HG03039 (cell line): Measurements from ENCODE around the gene AGBL4.

ENCODE experiments used
- ATAC-seq: cut with Tn5 transposase; IDR thresholded peaks from one replicate; pipeline ENCODE4 v1.9.1; 2021; ENCODE audit warnings: mild to moderate bottlenecking, moderate library complexity; ENCODE audit not compliant: unreplicated experiment

AGBL4 gene

DNA sequence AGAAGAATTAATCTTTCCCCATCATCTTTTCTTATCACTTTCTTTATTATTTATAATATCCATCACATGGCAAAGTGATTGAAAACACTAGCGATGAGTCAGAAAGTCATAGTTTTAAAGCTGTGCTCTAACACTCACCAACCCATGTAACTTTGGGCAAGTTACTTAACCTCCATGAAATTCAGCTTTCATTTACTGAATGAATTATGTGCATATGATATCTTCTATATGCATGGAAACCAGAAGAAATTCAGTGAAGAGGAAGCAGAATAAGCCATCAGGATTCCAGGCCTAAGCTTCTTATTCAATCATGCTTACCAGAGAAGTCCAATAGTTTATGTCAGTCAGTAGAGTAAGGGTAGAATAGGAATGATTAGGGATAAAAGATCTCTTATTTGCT, 300.1 kb downstream of the AGBL4 start:
- no peak for ATAC-seq

DNA sequence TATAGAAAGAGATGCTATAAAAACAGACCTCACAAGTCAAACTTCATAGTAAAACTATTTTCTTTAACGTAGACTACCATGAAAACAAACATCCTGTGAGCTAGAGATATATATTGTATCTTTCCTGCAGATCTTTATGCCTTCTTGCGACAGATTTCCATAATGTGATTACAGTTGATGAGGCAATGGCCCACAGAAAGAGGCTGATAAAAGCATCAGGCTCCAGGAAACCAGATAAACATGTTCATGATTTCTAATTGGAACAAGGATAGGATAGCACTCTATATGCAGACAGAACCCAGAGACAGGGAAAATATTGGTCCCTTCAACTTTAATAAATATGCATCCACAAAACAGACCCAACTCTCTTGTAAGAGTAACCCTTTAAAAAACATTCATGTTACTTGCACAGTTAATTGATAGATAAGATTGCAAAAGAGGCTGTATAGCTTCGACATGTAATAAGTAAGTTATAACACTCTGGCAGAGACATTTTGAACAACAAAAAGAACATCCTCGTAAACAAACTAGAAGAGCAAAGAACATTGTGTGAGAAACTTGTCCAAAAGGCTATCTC, 329.4 kb downstream of the AGBL4 start:
- no peak for ATAC-seq

DNA sequence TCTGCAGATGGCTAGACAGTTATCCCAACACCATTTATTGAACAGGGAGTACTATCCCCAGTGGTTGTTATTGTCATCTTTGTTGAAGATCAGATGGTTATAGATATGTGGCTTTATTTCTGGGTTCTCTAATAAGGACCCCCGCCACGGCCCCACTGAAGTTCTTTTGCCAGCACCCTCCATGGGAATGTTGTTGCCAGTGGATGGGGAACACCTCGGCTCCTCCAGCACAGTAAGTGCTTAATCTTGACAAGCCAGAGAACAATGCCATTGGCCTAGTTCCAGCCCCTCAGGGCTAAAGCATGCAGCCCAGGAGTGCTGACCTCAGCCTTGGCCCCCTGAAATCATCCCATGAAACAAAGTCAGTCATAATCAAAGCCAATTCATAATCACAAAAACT, 337.6 kb downstream of the AGBL4 start:
- ATAC-seq = no peak

DNA sequence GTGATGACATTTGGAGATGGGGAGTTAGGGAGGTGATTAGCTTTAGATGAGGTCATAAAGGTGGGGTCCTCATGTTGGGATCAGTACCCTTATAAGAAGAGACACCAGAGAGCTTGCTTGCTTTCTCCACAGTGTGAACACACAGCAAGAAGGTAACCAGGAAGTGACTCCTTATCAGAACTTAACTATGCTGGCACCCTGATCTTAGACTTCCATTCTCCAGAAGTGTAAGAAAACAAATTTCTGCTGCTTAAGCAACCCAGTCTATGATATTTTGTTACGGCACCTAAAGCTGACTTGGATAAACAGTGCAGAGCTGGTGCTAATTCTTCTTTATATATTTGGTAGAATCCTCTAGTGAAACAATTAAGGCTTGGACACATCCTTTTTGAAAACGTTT, 346.0 kb downstream of the AGBL4 start:
- no peak for ATAC-seq

DNA sequence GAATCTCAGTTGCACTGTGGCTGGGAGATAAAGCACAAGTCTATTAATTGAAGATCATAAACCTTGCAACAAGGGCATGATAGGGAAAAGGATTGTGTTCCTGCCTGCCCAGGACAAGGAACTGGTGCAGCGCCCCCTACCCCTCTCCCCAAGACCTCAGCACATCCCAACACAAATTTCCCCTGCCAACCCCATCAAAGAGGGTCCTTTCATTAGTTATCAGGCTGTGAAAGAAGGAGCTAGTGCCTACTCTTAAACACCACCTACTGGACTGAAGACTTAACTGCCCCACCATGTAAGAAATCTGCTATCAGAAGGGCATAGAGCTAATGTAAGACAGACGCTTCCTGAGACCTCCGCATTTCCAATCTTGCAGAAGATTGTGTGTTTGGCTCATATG, 372.6 kb downstream of the AGBL4 start:
- ATAC-seq = no peak

DNA sequence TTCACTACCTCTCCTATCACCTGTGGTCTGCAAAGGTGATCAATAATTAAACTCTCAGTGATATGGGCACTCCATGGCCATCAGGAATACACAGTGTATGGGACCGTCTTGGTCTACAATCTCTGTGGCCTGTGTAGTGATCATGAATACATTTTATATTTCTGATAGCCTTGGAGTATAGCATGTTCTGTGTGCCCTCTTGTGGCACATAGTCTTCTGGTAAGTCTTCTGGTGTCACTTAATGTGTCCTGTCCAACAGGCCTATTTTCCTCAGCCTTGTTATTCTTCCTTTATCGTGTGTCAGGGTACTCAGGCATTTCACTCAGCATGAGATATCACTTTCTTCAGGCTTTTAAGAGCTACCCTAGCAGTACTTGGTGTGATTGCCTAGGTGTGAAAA, 393.6 kb downstream of the AGBL4 start:
- ATAC-seq = no peak

DNA sequence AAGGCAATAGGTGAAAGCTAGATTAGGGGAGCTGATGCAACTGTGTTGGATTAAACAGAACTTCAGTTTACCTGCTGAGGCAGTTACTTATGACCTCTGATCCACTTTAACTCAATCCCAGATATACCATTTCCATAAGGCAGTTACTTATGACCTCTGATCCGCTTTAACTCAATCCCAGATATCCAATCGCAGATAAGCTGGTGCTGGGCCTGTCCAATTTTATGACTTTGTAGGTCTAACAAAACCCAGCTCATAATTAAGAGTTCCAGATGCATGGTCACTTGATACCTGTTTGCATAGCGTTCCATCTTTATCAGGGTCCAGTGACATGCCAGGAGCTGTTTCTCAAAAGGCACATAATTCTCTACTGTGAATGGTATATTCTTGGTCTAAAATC, 396.0 kb downstream of the AGBL4 start:
- ATAC-seq = no peak

DNA sequence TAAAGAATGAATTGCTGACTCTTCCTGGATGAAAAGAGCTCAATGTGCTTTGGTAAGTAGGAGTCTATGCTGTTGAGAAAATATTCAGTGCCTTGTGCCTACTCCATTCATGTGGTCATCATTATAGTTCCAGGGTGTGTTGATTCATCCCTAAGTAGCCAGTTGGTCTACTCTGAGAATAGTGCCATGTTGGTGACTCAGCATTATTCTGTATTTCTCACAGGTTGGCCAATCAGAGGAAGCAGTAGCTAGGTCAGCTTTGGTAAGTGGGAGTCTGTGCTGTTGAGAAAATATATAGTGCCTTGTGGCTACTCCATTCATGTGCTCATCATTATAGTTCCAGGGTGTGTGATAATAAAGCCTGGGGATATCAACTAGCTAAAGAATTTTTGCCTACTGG, 397.3 kb downstream of the AGBL4 start:
- ATAC-seq = no peak

DNA sequence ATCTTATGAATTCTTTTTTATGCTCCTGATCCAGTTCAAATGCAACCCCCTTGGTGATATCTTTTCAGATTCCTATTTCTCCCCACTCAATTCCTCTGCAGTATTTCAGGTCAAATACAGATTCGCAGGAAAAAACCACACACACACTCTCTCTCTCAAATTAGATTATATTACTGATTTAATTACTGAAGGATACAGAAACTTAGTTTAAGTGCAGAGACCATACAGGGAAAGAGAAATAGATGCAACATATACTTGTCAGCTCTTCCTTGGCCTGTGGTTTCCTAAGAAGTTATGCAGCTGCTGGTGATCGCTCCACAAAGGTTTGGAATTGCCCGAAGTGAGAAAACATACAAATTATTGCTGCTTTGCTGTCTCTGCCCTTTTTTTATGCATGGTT, 400.9 kb downstream of the AGBL4 start:
- ATAC-seq = no peak

DNA sequence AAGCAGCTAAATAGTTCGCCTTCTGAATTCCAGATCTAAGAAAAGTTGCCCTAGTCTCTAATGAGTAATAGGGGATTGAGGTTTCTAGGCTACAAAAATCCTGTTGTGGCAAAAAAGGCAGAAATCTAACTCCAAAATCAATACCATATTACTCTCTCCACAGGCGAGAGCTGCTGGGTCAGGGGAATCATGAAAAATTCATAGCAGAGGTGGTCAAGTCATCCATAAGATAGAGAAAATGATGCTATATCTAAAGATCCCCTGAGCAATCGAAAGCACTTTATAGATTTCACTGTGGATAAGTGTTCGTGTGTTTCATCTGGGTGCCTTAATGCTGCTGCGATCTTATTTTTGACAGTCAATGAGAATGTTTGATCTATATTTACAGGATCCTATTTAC, 417.7 kb downstream of the AGBL4 start:
- no peak for ATAC-seq

DNA sequence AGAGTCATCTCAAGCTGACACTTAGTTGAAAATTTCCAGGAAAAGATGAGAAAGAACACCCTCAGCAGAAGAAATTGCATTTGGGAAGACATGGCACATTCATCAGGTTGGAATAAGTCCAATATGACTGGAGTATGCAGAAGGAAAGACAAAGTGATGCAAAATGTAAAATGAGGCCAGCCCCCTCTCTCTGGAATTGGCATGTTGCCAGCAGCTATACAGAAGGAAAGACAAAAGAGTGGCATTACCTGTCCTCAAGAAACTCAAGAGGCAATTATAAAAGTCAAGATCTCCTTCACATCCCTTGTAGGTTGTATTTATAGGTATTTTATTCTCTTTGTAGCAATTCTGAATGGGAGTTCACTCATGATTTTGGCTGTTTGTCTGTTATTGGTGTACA, 426.3 kb downstream of the AGBL4 start:
- ATAC-seq = no peak

DNA sequence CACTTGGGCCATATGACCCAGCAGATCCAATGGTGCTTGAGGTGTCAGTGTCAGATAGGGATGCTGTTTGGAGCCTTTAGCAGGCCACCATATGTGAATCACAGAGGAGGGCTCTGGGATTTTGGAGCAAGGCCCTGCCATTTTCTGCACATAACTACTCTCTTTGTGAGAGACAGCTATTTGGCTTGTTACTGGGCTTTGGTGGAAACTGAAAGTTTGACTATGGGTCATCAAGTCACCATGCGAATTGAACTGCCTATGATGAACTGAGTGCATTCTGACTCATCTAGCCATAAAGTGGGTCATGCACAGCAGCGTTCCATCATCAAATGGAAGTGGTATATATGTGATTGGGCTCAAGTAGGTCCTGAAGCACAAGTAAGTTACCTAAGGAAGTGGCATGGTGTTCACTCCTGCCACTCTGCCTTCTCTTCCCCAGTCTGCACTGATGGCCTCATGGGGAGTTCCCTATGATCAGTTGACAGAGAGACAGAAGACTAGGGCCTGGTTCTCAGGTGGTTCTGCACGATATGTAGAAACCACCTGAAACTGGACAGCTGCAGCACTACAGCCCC, 447.3 kb downstream of the AGBL4 start:
- no peak for ATAC-seq

DNA sequence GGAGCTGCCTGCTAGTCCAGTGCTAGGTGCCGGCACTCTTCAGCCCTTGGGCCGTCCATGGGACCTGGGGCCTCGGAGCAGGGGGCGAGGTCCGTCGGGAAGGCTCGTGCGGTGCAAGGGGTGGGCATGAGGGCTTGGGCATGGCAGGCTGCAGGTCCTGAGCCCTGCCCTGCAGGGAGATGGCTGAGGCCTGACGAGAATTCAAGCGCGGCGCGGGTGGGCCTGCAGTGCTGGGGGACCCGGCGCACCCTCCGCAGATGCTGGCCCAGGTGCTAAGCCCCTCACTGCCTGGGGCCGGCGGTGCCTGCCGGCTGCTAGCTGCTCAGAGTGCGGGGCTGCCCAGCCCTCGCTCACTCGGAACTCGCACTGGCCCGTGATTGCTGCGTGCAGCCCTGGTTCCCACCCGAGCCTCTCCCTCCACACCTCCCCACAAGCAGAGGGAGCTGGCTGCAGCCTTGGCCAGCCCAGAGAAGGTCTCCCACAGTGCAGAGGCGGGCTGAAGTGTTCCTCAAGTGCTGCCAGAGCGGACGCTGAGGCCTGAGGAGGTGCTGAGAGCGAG, 467.0 kb downstream of the AGBL4 start:
- ATAC-seq = no peak

DNA sequence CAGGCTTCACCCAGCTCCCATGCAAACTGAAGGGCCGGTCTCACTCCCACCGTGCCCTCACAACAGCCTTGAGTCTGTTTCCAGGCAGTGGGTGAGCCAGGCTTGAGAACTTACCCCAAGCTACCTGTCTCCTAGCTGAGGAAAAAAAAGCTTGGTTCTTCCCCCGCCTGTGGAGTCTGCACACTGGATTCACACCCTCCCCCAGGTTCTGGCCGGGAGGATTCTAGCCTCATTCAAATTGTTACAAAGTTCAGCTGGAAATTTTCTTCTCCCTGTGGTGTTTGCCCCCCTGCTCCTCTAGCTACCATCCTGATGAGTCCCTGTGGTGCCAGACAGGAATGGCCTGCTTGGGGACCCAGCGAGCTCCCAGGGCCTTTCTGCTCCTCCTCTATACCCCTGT, 471.7 kb downstream of the AGBL4 start:
- no peak for ATAC-seq

DNA sequence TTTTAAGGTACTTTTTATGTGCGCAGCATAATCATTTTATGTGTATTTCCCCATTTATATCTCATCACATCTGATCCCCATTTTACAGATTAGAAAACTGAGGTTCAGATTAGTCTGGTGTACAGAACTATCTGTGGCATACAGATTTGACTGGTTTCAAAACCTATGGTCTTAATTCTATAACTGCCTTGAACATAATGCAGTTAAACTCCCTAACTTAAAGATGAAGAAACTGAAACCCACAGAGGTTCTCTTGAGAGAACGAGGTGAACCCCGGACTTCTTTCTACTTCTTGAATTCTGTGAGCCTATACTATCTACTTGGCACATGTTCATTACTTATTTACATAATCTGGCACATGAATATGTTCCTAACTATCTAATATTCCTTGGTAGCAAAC, 479.1 kb downstream of the AGBL4 start:
- no peak for ATAC-seq

DNA sequence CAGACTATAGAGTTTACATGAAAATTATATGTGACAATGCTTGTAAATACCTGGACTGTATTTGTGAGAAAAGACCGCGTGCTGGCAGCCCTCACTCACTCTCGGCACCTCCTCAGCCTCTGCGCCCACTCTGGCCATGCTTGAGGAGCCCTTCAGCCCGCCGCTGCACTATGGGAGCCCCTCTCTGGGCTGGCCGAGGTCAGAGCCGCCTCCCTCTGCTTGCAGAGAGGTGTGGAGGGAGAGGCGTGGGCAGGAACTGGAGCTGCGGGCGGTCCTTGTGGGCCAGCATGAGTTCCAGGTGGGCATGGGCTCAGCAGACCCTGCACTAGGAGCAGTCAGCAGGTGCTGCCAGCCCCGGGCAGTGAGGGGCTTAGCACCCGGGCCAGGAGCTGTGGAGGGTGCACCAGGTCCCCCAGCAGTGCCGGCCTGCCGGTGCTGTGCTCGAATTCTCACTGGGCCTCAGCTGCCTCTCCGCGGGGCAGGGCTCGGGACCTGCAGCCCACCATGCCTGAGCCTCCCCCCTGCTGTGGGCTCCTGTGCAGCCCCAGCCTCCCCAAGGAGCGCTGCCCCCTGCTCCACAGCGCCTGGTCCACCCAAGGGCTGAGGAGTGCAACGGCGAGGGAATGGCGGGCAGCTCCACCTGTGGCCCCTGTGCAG, 482.5 kb downstream of the AGBL4 start:
- no peak for ATAC-seq

DNA sequence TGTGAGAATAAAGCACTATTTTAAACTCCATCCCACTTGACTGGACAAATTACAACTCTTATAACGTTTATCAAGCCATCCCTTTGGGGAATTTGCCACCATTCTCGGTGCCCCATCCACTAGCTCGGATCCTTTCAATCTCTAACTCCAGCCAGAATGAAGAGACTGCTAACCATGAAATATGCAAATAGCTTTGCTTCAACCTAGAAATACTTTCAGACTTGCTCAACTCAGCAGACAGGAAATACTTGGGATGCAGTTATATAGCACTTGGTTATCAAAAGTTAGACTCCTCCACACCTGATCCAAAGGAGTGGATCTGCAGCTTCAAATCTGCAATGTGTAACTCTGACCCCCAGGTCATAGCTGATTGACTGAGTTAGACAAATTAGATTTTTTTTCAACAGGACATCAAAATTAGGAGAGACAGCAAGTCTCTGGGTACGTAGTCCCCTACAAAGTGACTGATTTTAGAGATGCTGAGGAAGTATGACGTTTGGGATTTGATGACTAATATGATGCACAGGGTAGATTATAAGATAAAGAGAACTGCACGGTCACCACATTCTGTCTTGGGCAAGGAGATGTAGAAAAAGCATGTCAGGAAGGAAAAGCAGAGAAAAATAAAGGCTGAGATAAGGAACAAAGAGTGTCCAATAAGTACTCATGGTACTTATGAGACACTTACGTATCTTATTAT, 496.0 kb downstream of the AGBL4 start:
- no peak for ATAC-seq

DNA sequence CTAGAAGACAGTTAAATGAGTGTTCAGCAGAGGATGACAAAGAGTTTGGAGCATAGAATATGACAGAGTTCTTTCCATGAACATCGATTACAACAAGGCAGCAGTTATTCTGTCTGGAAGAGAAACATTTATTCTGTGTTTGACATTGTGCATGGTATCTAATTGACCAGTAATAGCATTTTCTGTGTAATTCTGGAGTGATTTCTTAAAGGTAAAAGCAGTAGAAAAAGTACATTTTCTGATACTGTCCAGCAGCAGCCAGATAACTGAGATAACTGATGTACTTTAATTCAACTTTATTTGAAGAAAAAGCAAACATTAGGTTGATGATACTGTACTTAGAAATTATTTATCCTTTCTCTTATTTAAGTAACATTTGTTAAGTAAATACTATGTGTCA, 497.1 kb downstream of the AGBL4 start:
- ATAC-seq = no peak

DNA sequence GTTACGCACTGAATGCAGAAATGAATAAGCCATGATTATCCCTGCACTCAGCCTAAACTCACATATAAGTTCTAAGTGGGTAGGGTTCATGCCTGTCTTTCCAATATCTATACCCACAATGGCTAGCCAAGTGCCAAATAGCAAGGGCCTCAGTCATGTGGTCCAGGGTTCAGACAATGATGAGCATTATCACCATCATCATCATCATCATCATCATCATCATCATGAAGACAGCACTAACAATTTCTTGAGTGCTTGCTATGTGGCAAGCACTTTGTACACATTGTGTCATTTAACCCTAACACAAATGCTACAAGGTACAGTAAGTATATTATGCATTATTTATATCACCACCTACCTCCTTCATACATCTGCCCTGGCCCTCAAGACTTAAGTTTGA, 500.0 kb downstream of the AGBL4 start:
- ATAC-seq = no peak

DNA sequence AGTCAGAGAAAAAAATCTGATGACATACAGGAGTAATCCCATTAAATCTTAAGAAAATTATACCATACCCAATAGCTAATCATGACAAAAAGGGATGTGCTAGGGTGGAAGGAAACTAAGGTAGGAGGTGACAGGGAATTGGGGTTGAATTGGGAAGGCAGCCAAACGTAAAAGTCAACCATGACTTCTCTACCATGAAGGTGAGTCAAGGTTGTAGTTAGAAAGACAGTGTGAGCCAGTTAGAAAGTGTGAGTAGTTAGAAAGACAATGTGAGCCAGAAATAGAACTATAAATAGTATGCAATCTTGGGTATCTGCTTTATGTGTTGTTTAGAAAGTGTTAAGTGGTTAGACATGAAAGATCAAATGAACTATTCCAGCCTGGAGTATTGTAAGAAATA, 556.8 kb downstream of the AGBL4 start:
- ATAC-seq = no peak

DNA sequence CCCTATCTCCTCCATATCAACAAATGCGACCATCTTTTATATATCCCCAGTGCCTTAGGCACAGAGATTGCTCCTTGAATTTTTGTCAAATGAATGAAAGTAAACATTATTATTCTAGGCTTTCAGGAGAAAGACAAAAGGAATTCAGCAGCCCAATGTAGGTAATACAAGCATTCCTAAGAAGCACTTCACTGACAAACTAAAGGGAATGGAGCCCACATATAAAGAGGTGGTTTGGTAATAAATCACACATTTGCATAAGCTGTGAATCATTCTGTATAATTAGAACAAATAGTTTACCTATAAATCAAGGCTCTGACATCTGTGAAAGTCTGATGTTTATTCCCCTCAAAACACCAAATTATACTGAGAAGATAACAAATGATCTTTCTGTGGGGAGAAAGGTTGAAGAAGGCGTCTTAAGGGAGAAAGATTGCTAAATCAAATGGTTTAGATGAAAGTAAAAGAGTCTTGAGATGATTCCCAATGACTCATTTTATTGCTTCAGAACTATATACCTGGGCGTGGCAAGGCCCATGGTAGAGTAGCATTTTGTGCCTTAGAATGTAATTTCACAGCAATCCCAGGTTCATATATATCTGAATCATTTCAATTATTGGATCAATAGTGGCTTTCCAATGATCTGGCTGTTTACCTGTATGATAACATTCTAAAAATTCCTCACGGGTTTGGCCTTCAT, 558.1 kb downstream of the AGBL4 start:
- ATAC-seq = no peak
